K562 (cell line): ENCODE measurements around the gene SENP3. TPM values are rescaled to one million over a fixed set of nuclear protein-coding genes. Genes with fewer than 3 reads are reported as not detected.

Experiments used
- GABPB2 ChIP-seq: fragments of 250-450 bp; sonication (Bioruptor Pico); conservative IDR thresholded peaks from 2 replicates; pipeline ENCODE4 v1.5.1; 2021; ENCODE audit warnings: mild to moderate bottlenecking
- HDAC8 ChIP-seq: fragments of 450-650 bp; IDR thresholded peaks from 2 replicates; pipeline ENCODE4 v1.6.1; 2016; ENCODE audit warnings: mild to moderate bottlenecking, missing genetic modification characterization, moderate library complexity, missing compliant biosample characterization
- JUND ChIP-seq, 2 experiments: IDR thresholded peaks; 2 replicates in 1 of 2; 3 replicates in 1 of 2; pipeline ENCODE4 v1.6.1; 2011; ENCODE audit warnings: borderline replicate concordance in 2 of 2, low read depth in 2 of 2, low read length in 2 of 2, improper control_type of control experiment in 1 of 2, missing biosample characterization in 1 of 2, missing genetic modification characterization in 1 of 2, missing genetic modification reagents in 1 of 2
- KAT7 ChIP-seq: sonication (generic); formaldehyde crosslinking; IDR thresholded peaks from 2 replicates; pipeline ENCODE4 v1.8.0; 2022; ENCODE audit warnings: missing genetic modification reagents, mild to moderate bottlenecking, borderline replicate concordance
- KLF16 ChIP-seq: IDR thresholded peaks from 2 replicates; pipeline ENCODE4 v1.6.1; 2016; ENCODE audit warnings: antibody characterized with exemption
- MEF2D ChIP-seq: conservative IDR thresholded peaks from 2 replicates; pipeline ENCODE4 v1.6.1; 2016; ENCODE audit warnings: low read depth, missing genetic modification characterization, missing compliant biosample characterization
- MIER1 ChIP-seq: fragments of 450-650 bp; IDR thresholded peaks from 2 replicates; pipeline ENCODE4 v1.6.1; 2016; ENCODE audit warnings: antibody characterized with exemption, mild to moderate bottlenecking, low read depth
- NELFE ChIP-seq: IDR thresholded peaks from 2 replicates; pipeline ENCODE4 v1.6.1; 2011; ENCODE audit warnings: mild to moderate bottlenecking; ENCODE audit not compliant: insufficient read depth, insufficient read length
- PCBP2 ChIP-seq: fragments of 200-400 bp; formaldehyde crosslinking; IDR thresholded peaks from 2 replicates; pipeline ENCODE4 v1.6.1; 2018; ENCODE audit warnings: low read length, low read depth, mild to moderate bottlenecking, moderate library complexity; ENCODE audit not compliant: poor library complexity, severe bottlenecking
- PHF21A ChIP-seq: fragments of 450-650 bp; IDR thresholded peaks from 2 replicates; pipeline ENCODE4 v1.6.1; 2017; ENCODE audit warnings: low read depth, borderline replicate concordance
- RBFOX2 ChIP-seq: fragments of 200-400 bp; formaldehyde crosslinking; IDR thresholded peaks from 2 replicates; pipeline ENCODE4 v1.6.1; 2017; ENCODE audit warnings: low read depth, mild to moderate bottlenecking, low read length, moderate library complexity
- RBM39 ChIP-seq: fragments of 200-400 bp; formaldehyde crosslinking; optimal IDR thresholded peaks from 2 replicates; pipeline ENCODE3; 2018; ENCODE audit warnings: low read depth, low read length
- RFX5 ChIP-seq: IDR thresholded peaks from 2 replicates; pipeline ENCODE4 v1.6.1; 2011; ENCODE audit warnings: low read depth, mild to moderate bottlenecking, improper control_type of control experiment, low read length
- SIN3B ChIP-seq: fragments of 450-650 bp; IDR thresholded peaks from 2 replicates; pipeline ENCODE4 v1.6.1; 2017; ENCODE audit warnings: low read depth, mild to moderate bottlenecking, moderate library complexity
- SMARCC2 ChIP-seq: fragments of 450-650 bp; IDR thresholded peaks from 2 replicates; pipeline ENCODE4 v1.6.1; 2017; ENCODE audit warnings: antibody characterized with exemption, moderate library complexity, mild to moderate bottlenecking, low read depth
- STAT5A ChIP-seq: IDR thresholded peaks from 2 replicates; pipeline ENCODE4 v1.6.1; 2012; ENCODE audit warnings: low read length, inconsistent platforms, borderline replicate concordance
- ZNF23 ChIP-seq: fragments of 250-450 bp; sonication (Bioruptor Pico); IDR thresholded peaks from 2 replicates; pipeline ENCODE4 v1.4.0; 2020; ENCODE audit warnings: mild to moderate bottlenecking
- ZSCAN29 ChIP-seq: fragments of 450-650 bp; IDR thresholded peaks from 2 replicates; pipeline ENCODE4 v1.6.1; 2017
- polyA plus RNA-seq, 8 experiments: library from polyadenylated mRNA; depleted of rRNA in 4 of 8; stranded (reverse) in 5 of 8; unstranded in 3 of 8; fragments of >200 nt; fragmentation: Nextera tagmentation in 2 of 8; fragmentation: Illumina TruSeq in 1 of 8; extraction: Ambion mirVana in 2 of 8; extraction: Trizol in 1 of 8; gene quantifications; 2 replicates each; pipeline versions ENCODE4 v1.2.1 to v1.2.3, GENCODE V29; 2011 to 2014; ENCODE audit warnings: inconsistent platforms in 1 of 8, missing spikeins in 1 of 8
- total RNA-seq, 7 experiments: library from RNA; depleted of rRNA in 6 of 7; stranded (reverse); fragments of >200 nt in 6 of 7; fragmentation: Illumina TruSeq in 2 of 7; extraction: Trizol in 2 of 7; gene quantifications; 2 replicates each; pipeline versions ENCODE4 v1.2.1 to v1.2.3, GENCODE V29; 2011 to 2021; ENCODE audit warnings: low replicate concordance in 1 of 7
- TF ChIP-seq, protein P1 (sequence below): fragments of 250-450 bp; sonication (Bioruptor Pico); IDR thresholded peaks from 2 replicates; pipeline ENCODE4 v1.8.0; 2021; ENCODE audit warnings: mild to moderate bottlenecking, moderate library complexity

The SENP3 gene
- total and polyA plus RNA-seq, 9 of the 15 experiments (the other 6 are each of a cell fraction or from before 2014, with no cell fraction given): 0.63 to 102 (median 78.8) TPM

DNA sequence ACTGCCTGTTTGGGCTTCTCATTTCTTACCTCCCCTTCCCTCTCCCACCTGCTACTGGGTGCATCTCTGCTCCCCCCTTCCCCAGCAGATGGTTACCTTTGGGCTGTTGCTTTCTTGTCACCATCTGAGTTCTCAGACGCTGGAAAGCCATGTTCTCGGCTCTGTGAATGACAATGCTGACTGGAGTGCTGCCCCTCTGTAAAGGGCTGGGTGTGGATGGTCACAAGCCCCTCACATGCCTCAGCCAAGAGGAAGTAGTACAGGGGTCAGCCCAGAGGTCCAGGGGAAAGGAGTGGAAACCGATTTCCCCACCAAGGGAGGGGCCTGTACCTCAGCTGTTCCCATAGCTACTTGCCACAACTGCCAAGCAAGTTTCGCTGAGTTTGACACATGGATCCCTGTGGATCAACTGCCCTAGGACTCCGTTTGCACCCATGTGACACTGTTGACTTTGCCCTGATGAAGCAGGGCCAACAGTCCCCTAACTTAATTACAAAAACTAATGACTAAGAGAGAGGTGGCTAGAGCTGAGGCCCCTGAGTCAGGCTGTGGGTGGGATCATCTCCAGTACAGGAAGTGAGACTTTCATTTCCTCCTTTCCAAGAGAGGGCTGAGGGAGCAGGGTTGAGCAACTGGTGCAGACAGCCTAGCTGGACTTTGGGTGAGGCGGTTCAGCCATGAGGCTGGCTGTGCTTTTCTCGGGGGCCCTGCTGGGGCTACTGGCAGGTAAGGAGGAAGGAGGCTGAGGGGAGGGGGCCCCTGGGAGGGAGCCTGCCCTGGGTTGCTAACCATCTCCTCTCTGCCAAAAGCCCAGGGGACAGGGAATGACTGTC is 17.5 kb downstream of the SENP3 start, which contains the start of gene CD68 (continued):
- TF ChIP-seq MEF2D (tag) (no peak), RBFOX2 (peak; percentile 74), ZNF23 (CRISPR knock-in tag) (no peak), SMARCC2 (no peak), SIN3B (no peak), PHF21A (no peak), JUND (IDR thresholded peaks at IDR 0.05; ENCODE audit: borderline replicate concordance, low read depth, low read length) (no peak), JUND (tag; IDR thresholded peaks at IDR 0.05; ENCODE audit: borderline replicate concordance, low read depth, low read length) (no peak), STAT5A (peak; percentile 34; the same call in 1 of the 2 replicates), MIER1 (no peak), KAT7 (CRISPR knock-in tag) (no peak), GABPB2 (no peak), PCBP2 (no peak), HDAC8 (tag) (no peak), RFX5 (no peak), ZSCAN29 (no peak), NELFE (no peak), KLF16 (no peak), RBM39 (no peak)
- TF ChIP-seq, protein P1, sequence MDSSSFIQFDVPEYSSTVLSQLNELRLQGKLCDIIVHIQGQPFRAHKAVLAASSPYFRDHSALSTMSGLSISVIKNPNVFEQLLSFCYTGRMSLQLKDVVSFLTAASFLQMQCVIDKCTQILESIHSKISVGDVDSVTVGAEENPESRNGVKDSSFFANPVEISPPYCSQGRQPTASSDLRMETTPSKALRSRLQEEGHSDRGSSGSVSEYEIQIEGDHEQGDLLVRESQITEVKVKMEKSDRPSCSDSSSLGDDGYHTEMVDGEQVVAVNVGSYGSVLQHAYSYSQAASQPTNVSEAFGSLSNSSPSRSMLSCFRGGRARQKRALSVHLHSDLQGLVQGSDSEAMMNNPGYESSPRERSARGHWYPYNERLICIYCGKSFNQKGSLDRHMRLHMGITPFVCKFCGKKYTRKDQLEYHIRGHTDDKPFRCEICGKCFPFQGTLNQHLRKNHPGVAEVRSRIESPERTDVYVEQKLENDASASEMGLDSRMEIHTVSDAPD (CRISPR knock-in tag): no peak
